Osteocyte (in vitro differentiated cells): Measurements from ENCODE around the gene CDC23. TPM values are rescaled to one million over a fixed set of nuclear protein-coding genes. Genes with fewer than 3 reads are reported as not detected.
A peak's percentile ranks its signal among the peaks of the same experiment; 100 is the strongest.
"Not testable (repeated sequence)": the region's sequence is repeated elsewhere in the genome, so short reads cannot be mapped to it uniquely, and the experiment has no call there.

ENCODE experiments used
- DNase-seq: peaks from one replicate; pipeline ENCODE4 v3.0.0; 2021; ENCODE audit warnings: mixed read lengths; ENCODE audit not compliant: unreplicated experiment; ENCODE audit errors: extremely low spot score
- H3K27ac Mint-ChIP-seq: one replicate; pipeline ENCODE4 v1.8.0; 2021; ENCODE audit warnings: mild to moderate bottlenecking, mixed read lengths; ENCODE audit not compliant: unreplicated experiment
- H3K27me3 Mint-ChIP-seq: one replicate; pipeline ENCODE4 v1.8.0; 2021; ENCODE audit warnings: mixed read lengths; ENCODE audit not compliant: unreplicated experiment
- H3K36me3 Mint-ChIP-seq: one replicate; pipeline ENCODE4 v1.8.0; 2021; ENCODE audit warnings: mixed read lengths; ENCODE audit not compliant: unreplicated experiment
- H3K4me1 Mint-ChIP-seq: one replicate; pipeline ENCODE4 v1.8.0; 2021; ENCODE audit warnings: mixed read lengths; ENCODE audit not compliant: unreplicated experiment
- H3K4me3 Mint-ChIP-seq: one replicate; pipeline ENCODE4 v1.8.0; 2021; ENCODE audit warnings: mild to moderate bottlenecking, moderate library complexity, mixed read lengths; ENCODE audit not compliant: unreplicated experiment
- H3K9me3 Mint-ChIP-seq: one replicate; pipeline ENCODE4 v1.8.0; 2021; ENCODE audit warnings: mixed read lengths; ENCODE audit not compliant: unreplicated experiment
- total RNA-seq: library from RNA; stranded (reverse); gene quantifications from 2 replicates; pipeline ENCODE4 v1.2.1, GENCODE V29; 2021
- TF ChIP-seq, protein P1 (sequence below): fragments of 200-600 bp; sonication (generic); IDR thresholded peaks from 2 replicates; pipeline ENCODE4 v1.5.0; 2021; ENCODE audit warnings: antibody characterized with exemption, mild to moderate bottlenecking, moderate library complexity

The CDC23 gene
- total RNA-seq, 1 donor from 2014 or later = 37.6 TPM

DNA sequence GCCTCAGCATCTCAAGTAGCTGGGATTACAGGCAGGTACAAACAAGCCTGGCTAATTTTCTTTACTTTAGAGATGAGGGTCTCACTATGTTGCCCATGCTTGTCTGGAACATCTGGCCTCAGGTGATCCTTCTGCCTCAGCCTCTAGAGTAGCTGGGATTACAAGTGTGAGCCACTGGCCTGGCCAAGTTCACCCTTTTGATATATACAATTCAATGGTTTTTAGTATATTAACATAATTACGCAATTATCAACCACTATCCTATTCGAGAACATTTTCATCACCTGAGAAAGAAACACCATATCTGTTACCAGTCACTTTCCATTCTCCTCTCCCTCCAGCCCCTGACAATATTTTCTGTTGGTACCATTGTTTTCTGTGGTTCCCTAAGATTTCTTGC is 3.7 kb upstream of the CDC23 start:
- peaks cover 3% of the 10 kb centered on the region for H3K27me3 Mint-ChIP-seq
- DNase-seq = no peak
- peaks cover 16% of the 10 kb centered on the region for H3K4me1 Mint-ChIP-seq
- no peak overlapping the region for H3K4me3 Mint-ChIP-seq
- no peak overlapping the region for H3K27ac Mint-ChIP-seq
- H3K36me3 Mint-ChIP-seq = no peaks in the 10 kb centered on the region
- H3K9me3 Mint-ChIP-seq = no peaks in the 10 kb centered on the region
- TF ChIP-seq, protein P1, sequence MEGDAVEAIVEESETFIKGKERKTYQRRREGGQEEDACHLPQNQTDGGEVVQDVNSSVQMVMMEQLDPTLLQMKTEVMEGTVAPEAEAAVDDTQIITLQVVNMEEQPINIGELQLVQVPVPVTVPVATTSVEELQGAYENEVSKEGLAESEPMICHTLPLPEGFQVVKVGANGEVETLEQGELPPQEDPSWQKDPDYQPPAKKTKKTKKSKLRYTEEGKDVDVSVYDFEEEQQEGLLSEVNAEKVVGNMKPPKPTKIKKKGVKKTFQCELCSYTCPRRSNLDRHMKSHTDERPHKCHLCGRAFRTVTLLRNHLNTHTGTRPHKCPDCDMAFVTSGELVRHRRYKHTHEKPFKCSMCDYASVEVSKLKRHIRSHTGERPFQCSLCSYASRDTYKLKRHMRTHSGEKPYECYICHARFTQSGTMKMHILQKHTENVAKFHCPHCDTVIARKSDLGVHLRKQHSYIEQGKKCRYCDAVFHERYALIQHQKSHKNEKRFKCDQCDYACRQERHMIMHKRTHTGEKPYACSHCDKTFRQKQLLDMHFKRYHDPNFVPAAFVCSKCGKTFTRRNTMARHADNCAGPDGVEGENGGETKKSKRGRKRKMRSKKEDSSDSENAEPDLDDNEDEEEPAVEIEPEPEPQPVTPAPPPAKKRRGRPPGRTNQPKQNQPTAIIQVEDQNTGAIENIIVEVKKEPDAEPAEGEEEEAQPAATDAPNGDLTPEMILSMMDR = no peak

DNA sequence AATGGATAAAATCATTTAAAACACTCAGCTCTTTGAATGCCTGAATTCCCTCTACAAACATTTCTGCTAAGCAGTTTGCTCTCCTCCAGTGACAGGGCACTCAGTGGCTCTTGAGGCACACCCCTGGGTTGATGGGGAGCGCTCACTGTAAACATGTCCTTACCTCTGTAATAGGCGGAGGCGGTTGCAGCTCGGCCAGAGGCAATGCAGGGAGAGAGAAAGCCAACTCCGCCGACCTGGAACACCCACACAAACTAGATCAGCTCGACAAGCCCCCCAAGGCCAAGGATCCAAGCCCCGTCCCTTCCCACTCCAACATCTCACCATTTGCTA is 329 bp downstream of the CDC23 start:
- H3K4me3 Mint-ChIP-seq = peak overlapping the region; percentile 100
- no peaks in the 10 kb centered on the region for H3K9me3 Mint-ChIP-seq
- H3K27me3 Mint-ChIP-seq = no peaks in the 10 kb centered on the region
- TF ChIP-seq, protein P1 = no peak
- H3K27ac Mint-ChIP-seq = peak overlapping the region; percentile 98
- peaks cover 20% of the 10 kb centered on the region for H3K4me1 Mint-ChIP-seq
- H3K36me3 Mint-ChIP-seq = peaks cover 4% of the 10 kb centered on the region
- no peak for DNase-seq

DNA sequence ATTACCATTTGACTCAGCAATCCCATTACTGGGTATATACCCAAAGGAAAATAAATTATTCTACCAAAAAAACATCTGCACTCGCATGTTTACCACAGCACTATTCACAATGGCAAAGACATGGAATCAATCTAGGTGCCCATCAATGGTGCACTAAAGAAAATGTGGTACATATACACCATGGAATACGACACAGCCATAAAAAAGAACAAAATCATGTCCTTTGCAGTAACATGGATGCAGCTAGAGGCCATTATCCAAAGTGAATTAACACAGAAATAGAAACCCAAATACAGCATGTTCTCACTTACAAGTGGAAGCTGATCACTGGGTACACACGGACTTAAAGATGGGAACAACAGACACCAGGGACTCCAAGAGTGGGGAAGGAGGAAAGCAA is 2.1 kb downstream of the CDC23 start:
- no peak overlapping the region for H3K4me3 Mint-ChIP-seq
- no peak overlapping the region for H3K27ac Mint-ChIP-seq
- no peaks in the 10 kb centered on the region for H3K9me3 Mint-ChIP-seq
- H3K4me1 Mint-ChIP-seq = peaks cover 20% of the 10 kb centered on the region
- peaks cover 4% of the 10 kb centered on the region for H3K36me3 Mint-ChIP-seq
- DNase-seq = no peak
- H3K27me3 Mint-ChIP-seq = no peaks in the 10 kb centered on the region
- TF ChIP-seq, protein P1 = no peak

DNA sequence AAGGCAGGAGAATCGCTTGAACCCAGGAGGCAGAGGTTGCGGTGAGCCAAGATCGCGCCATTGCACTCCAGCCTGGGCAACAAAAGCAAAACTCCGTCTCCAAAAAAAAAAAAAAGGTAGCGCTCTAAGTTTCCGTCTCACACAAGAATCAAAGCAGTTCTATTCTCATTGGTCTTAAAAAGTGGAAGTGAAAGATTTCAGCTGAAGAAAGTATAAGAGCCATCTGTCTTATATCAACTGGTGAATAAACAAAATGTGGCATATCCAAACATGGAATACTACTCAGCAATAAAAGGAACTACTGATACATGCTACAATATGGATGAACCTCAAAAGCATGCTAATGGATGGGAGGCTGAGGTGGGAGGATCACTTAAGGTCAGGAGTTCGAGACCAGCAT is 19.3 kb downstream of the CDC23 start:
- DNase-seq, H3K4me1 Mint-ChIP-seq, H3K27ac Mint-ChIP-seq, H3K4me3 Mint-ChIP-seq, H3K9me3 Mint-ChIP-seq, H3K27me3 Mint-ChIP-seq: not testable (repeated sequence)
- H3K36me3 Mint-ChIP-seq = peaks cover 39% of the 10 kb centered on the region

DNA sequence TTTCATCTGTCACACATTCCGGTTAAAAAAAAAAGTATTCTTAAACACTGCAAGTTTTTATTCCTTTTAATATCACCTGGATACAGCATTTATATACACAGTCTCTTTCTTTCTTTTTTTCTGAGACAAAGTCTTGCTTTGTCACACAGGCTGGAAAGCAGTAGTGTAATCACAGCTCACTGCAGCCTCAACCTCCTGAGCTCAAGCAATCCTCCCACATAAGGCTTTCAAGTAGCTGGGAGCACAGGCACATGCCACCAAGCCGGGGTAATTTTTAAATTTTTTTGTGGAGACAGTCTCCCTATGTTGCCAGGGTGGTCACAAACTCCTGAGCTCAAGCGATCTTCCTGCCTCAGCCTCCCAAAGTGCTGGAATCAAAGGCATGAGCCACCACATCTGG is 20.3 kb downstream of the CDC23 start:
- no peak for DNase-seq
- Mint-ChIP-seq H3K4me3 (no peak overlapping the region), H3K27ac (no peak overlapping the region), H3K27me3 (no peaks in the 10 kb centered on the region), H3K36me3 (peaks cover 45% of the 10 kb centered on the region), H3K4me1 (no peaks in the 10 kb centered on the region), H3K9me3 (no peaks in the 10 kb centered on the region)
- TF ChIP-seq, protein P1 = no peak

DNA sequence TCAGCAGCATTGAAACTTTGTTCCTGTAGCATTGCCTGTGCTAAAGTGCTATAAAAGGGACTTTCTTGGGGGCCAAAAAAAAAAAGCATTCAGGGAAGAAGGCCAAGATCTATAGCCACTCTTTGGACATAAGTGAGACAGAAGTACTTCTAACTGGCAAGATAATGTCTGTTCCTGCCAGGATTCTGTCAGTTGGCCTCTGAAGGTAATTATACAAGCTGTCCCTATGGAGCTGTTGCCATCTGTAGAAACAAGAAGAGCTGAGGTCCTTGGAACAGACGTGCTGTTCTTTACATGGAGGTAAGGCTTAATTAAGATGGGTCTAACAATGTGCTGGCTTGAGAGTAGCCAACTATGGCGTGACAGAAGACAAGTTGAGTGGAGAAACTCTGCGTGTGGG is 24.5 kb downstream of the CDC23 start:
- no peak for DNase-seq
- no peak overlapping the region for H3K4me3 Mint-ChIP-seq
- H3K36me3 Mint-ChIP-seq = peaks cover 44% of the 10 kb centered on the region
- no peak overlapping the region for H3K27ac Mint-ChIP-seq
- no peaks in the 10 kb centered on the region for H3K27me3 Mint-ChIP-seq
- H3K4me1 Mint-ChIP-seq = no peaks in the 10 kb centered on the region
- H3K9me3 Mint-ChIP-seq = no peaks in the 10 kb centered on the region
- TF ChIP-seq, protein P1 = no peak
